ENCODE data around the gene EPG5. TPM values are rescaled to one million over a fixed set of nuclear protein-coding genes. Genes with fewer than 3 reads are reported as not detected.

EPG5 gene
- total and polyA plus RNA-seq, 4 donors: 3.2 to 20.3 (median 11.1) TPM

GRCh38 chr18:45863469-45863868, 103.7 kb downstream of the EPG5 start (continued):
- TF ChIP-seq ATF3 (IDR thresholded peaks at IDR 0.05) (no peak), MAX (IDR thresholded peaks at IDR 0.05) (no peak), GABPA (IDR thresholded peaks at IDR 0.05 in 1 of 2, conservative IDR thresholded peaks at IDR 0.05 in 1 of 2) (no peak), NR2F2 (IDR thresholded peaks at IDR 0.05) (no peak)

GRCh38 chr18:45861926-45862325, 105.2 kb downstream of the EPG5 start:
- Histone ChIP-seq H3K9me3 (ENCODE audit: control insufficient read depth in 4 of 4, low read length in 3 of 4) (no peaks in the 10 kb centered on the region), H3K4me3 (ENCODE audit: low read depth in 1 of 3, low read length in 3 of 3) (no peak overlapping the region), H3K27me3 (ENCODE audit: control insufficient read depth in 4 of 4, insufficient read depth in 4 of 4, low read length in 3 of 4) (no peaks in the 10 kb centered on the region), H3K36me3 (ENCODE audit: control insufficient read depth in 4 of 4, insufficient read depth in 3 of 4, low read depth in 1 of 4, low read length in 3 of 4) (peaks cover 10 to 53% (median 31%) of the 10 kb centered on the region in 4 donors), H3K4me1 (ENCODE audit: control insufficient read depth in 4 of 4, insufficient read depth in 4 of 4, low read length in 3 of 4) (peaks cover 0 to 10% (median 8%) of the 10 kb centered on the region in 4 donors), H3K9ac (ENCODE audit: low read depth in 1 of 2, low read length in 2 of 2) (no peak overlapping the region), H3K27ac (ENCODE audit: low read depth in 1 of 2, low read length in 2 of 2) (no peak overlapping the region)
- no peak for DNase-seq (ENCODE audit: low spot score)
- no peak for TF ChIP-seq REST (IDR thresholded peaks at IDR 0.05)
- no peak for TF ChIP-seq GABPA (IDR thresholded peaks at IDR 0.05 in 1 of 2, conservative IDR thresholded peaks at IDR 0.05 in 1 of 2)
- no peak for TF ChIP-seq ATF3 (IDR thresholded peaks at IDR 0.05)
- no peak for TF ChIP-seq FOXA1 (IDR thresholded peaks at IDR 0.05)
- TF ChIP-seq HNF4G (IDR thresholded peaks at IDR 0.05): no peak
- no peak for TF ChIP-seq RXRA (IDR thresholded peaks at IDR 0.05)
- TF ChIP-seq RAD21 (IDR thresholded peaks at IDR 0.05): no peak
- no peak for TF ChIP-seq TAF1 (conservative IDR thresholded peaks at IDR 0.05)
- TF ChIP-seq FOXA2 (IDR thresholded peaks at IDR 0.05): no peak
- no peak for TF ChIP-seq YY1 (IDR thresholded peaks at IDR 0.05)
- no peak for TF ChIP-seq EGR1 (IDR thresholded peaks at IDR 0.05; ENCODE audit: low read depth in 2 of 2)
- no peak for TF ChIP-seq SP1 (IDR thresholded peaks at IDR 0.05)
- WGBS: 100% methylated on average over 1 of the region's 1 CpG

- no peak overlapping the region for H3K9ac ChIP-seq (ENCODE audit: low read depth in 1 of 2, low read length in 2 of 2)
- no peaks in the 10 kb centered on the region for H3K27me3 ChIP-seq (ENCODE audit: control insufficient read depth in 4 of 4, insufficient read depth in 4 of 4, low read length in 3 of 4)
- H3K4me1 ChIP-seq (ENCODE audit: control insufficient read depth in 4 of 4, insufficient read depth in 4 of 4, low read length in 3 of 4): peaks cover 0 to 4% (median under 1%) of the 10 kb centered on the region in 4 donors
- no peaks in the 10 kb centered on the region for H3K9me3 ChIP-seq (ENCODE audit: control insufficient read depth in 4 of 4, low read length in 3 of 4)
- H3K4me3 ChIP-seq (ENCODE audit: low read depth in 1 of 3, low read length in 3 of 3): no peak overlapping the region
- H3K27ac ChIP-seq (ENCODE audit: low read depth in 1 of 2, low read length in 2 of 2): no peak overlapping the region
- WGBS: 96% methylated on average over 3 of the region's 3 CpGs
- no peak for DNase-seq (ENCODE audit: low spot score)
- H3K36me3 ChIP-seq (ENCODE audit: control insufficient read depth in 4 of 4, insufficient read depth in 3 of 4, low read depth in 1 of 4, low read length in 3 of 4): peaks cover 10 to 53% (median 34%) of the 10 kb centered on the region in 4 donors
- no peak for TF ChIP-seq ZBTB33 (IDR thresholded peaks at IDR 0.05)
- no peak for TF ChIP-seq RAD21 (IDR thresholded peaks at IDR 0.05)
- no peak for TF ChIP-seq NR2F2 (IDR thresholded peaks at IDR 0.05)
- no peak for TF ChIP-seq FOXA2 (IDR thresholded peaks at IDR 0.05)
- TF ChIP-seq TAF1 (conservative IDR thresholded peaks at IDR 0.05): no peak
- TF ChIP-seq HNF4G (IDR thresholded peaks at IDR 0.05): no peak
- no peak for TF ChIP-seq CTCF (IDR thresholded peaks at IDR 0.05; ENCODE audit: low read depth, low read length, missing input control)
- TF ChIP-seq FOXA1 (IDR thresholded peaks at IDR 0.05): no peak
- no peak for TF ChIP-seq SP1 (IDR thresholded peaks at IDR 0.05)
These were observed 106.2 kb downstream of the EPG5 start for GRCh38 chr18:45860971-45861370.
